K562 (cell line): ENCODE measurements around the gene EFNA5. TPM values are rescaled to one million over a fixed set of nuclear protein-coding genes. Genes with fewer than 3 reads are reported as not detected.

Experiments
- ATAC-seq: fragments of 200-7000 bp; cut with Tn5 transposase; 3 replicates; pipeline ENCODE4 v1.9.1; 2020; ENCODE audit warnings: moderate library complexity
- BruUV-seq: library from RNA; stranded (reverse); fragments of 400-500 nt; replicated peaks from 2 replicates; lab custom pipeline; 2021; lab: Mats Ljungman, UMichigan
- CTCF ChIA-PET: fragments of 300-600 bp; formaldehyde crosslinking; extraction: SDS; loops from one replicate; lab custom pipeline; 2021; ENCODE audit warnings: low intra/inter-chr PET ratio; lab: Yijun Ruan, JAX
- POLR2A ChIA-PET: fragments of 300-600, 350-650 bp; sonication (Branson Sonifier 250); formaldehyde crosslinking; extraction: SDS; loops from one replicate; lab custom pipeline; 2021; ENCODE audit warnings: antibody characterized with exemption, inconsistent platforms; lab: Yijun Ruan, JAX
- DNase-seq, 4 experiments: peaks; one replicate each; pipeline versions ENCODE4 v3.0.0 to v3.0.0-alpha.2; 2011 to 2018; ENCODE audit warnings: low spot score in 3 of 4, mixed read lengths in 3 of 4; ENCODE audit errors: extremely low read depth in 1 of 4
- FAIRE-seq: peaks from 2 replicates; lab custom pipeline; 2011; peaks lifted over from hg19 to GRCh38; lab: Jason Lieb, UNC
- H2AFZ ChIP-seq: 2 replicates; pipeline ENCODE4 v1.6.0; 2011; ENCODE audit warnings: low read depth, low read length, control low read depth, inconsistent platforms
- H3K27ac ChIP-seq: fragments of 200-600 bp; 3 replicates; pipeline ENCODE4 v1.8.0; 2011; ENCODE audit warnings: low read depth, mild to moderate bottlenecking, control low read depth, inconsistent platforms, low read length, moderate library complexity, mixed read lengths; ENCODE audit errors: extremely low read depth
- H3K27me3 ChIP-seq, 2 experiments: fragments of 300-600 bp in 1 of 2; 2 replicates in 1 of 2; 3 replicates in 1 of 2; pipeline versions ENCODE4 v1.6.0 to v1.8.0; 2011; ENCODE audit warnings: inconsistent platforms in 2 of 2, low read length in 2 of 2, mild to moderate bottlenecking in 1 of 2, mixed read lengths in 1 of 2, moderate library complexity in 1 of 2; ENCODE audit not compliant: control insufficient read depth in 2 of 2, insufficient read depth in 2 of 2
- H3K36me3 ChIP-seq: fragments of 300-600 bp; 3 replicates; pipeline ENCODE4 v1.8.0; 2011; ENCODE audit warnings: mild to moderate bottlenecking, low read length, inconsistent platforms; ENCODE audit not compliant: control insufficient read depth, insufficient read depth
- H3K4me1 ChIP-seq, 2 experiments: fragments of 200-600 bp in 1 of 2; replicated peaks in 1 of 2; 2 replicates in 1 of 2; 3 replicates in 1 of 2; pipeline versions ENCODE4 v1.5.1 to v1.8.0; 2011; ENCODE audit warnings: inconsistent platforms in 2 of 2, low read length in 2 of 2, mild to moderate bottlenecking in 1 of 2, mixed read lengths in 1 of 2, moderate library complexity in 1 of 2; ENCODE audit not compliant: control insufficient read depth in 2 of 2, insufficient read depth in 2 of 2
- H3K4me2 ChIP-seq: 2 replicates; pipeline ENCODE4 v1.6.1; 2011; ENCODE audit warnings: low read length, control low read depth, inconsistent platforms, mixed read lengths; ENCODE audit not compliant: insufficient read depth
- H3K4me3 ChIP-seq: fragments of 200-600 bp; sonication (generic), shearing (Covaris generic); 2 replicates; pipeline ENCODE4 v1.5.1; 2016; ENCODE audit warnings: control low read depth, inconsistent platforms
- H3K79me2 ChIP-seq: fragments of 200-600 bp; 3 replicates; pipeline ENCODE4 v1.8.0; 2011; ENCODE audit warnings: low read length, inconsistent platforms; ENCODE audit not compliant: control insufficient read depth, insufficient read depth
- H3K9ac ChIP-seq, 2 experiments: 2 replicates each; pipeline versions ENCODE4 v1.6.0 to v1.6.1; 2011; ENCODE audit warnings: low read depth in 2 of 2, low read length in 2 of 2, control low read depth in 1 of 2, inconsistent platforms in 1 of 2, mild to moderate bottlenecking in 1 of 2, mixed read lengths in 1 of 2; ENCODE audit not compliant: insufficient read depth in 1 of 2
- H3K9me1 ChIP-seq: one replicate; pipeline ENCODE4 v1.6.0; 2011; ENCODE audit warnings: inconsistent platforms, mild to moderate bottlenecking, low read length, moderate library complexity; ENCODE audit not compliant: control insufficient read depth, insufficient read depth
- H3K9me3 ChIP-seq: replicated peaks from 2 replicates; pipeline ENCODE4 v1.5.1; 2011; ENCODE audit warnings: low read depth, low read length, inconsistent platforms; ENCODE audit not compliant: control insufficient read depth, insufficient read depth
- H4K20me1 ChIP-seq: replicated peaks from 2 replicates; pipeline ENCODE4 v1.6.1; 2011; ENCODE audit warnings: low read length, inconsistent platforms, mixed read lengths; ENCODE audit not compliant: control insufficient read depth, insufficient read depth
- HCFC1 ChIP-seq: IDR thresholded peaks from 2 replicates; pipeline ENCODE4 v1.6.1; 2012; ENCODE audit warnings: low read depth, low read length, improper control_type of control experiment
- HMGXB4 ChIP-seq: sonication (generic); formaldehyde crosslinking; IDR thresholded peaks from 2 replicates; pipeline ENCODE4 v1.8.1; 2023; ENCODE audit warnings: mild to moderate bottlenecking, missing genetic modification reagents
- ILF3 ChIP-seq: fragments of 450-650 bp; IDR thresholded peaks from 2 replicates; pipeline ENCODE4 v1.6.1; 2018; ENCODE audit warnings: antibody characterized with exemption, mild to moderate bottlenecking, moderate library complexity, borderline replicate concordance
- WGBS: fragments of 100-300 bp; shearing (Covaris generic); methylation state at CpG from one replicate; pipeline ENCODE4 v1.1.6; 2016; ENCODE audit warnings: low coverage, mixed read lengths; ENCODE audit not compliant: insufficient coverage; ENCODE audit errors: missing lambda C conversion rate; 5-methylcytosine and 5-hydroxymethylcytosine counted together
- in situ Hi-C: fragments of 300-500 bp; cut with MboI; formaldehyde crosslinking; loops from 4 replicates; pipeline ENCODE4 v1.15.0; 2018; ENCODE audit warnings: inconsistent platforms, mixed read lengths
- intact Hi-C: fragments of 100-400 bp; cut with micrococcal nuclease; formaldehyde crosslinking; loops from 2 replicates; pipeline ENCODE4 v1.14.2; 2022
- polyA plus RNA-seq, 8 experiments: library from polyadenylated mRNA; depleted of rRNA in 4 of 8; stranded (reverse) in 5 of 8; unstranded in 3 of 8; fragments of >200 nt; fragmentation: Nextera tagmentation in 2 of 8; fragmentation: Illumina TruSeq in 1 of 8; extraction: Ambion mirVana in 2 of 8; extraction: Trizol in 1 of 8; gene quantifications; 2 replicates each; pipeline versions ENCODE4 v1.2.1 to v1.2.3, GENCODE V29; 2011 to 2014; ENCODE audit warnings: inconsistent platforms in 1 of 8, missing spikeins in 1 of 8
- total RNA-seq, 7 experiments: library from RNA; depleted of rRNA in 6 of 7; stranded (reverse); fragments of >200 nt in 6 of 7; fragmentation: Illumina TruSeq in 2 of 7; extraction: Trizol in 2 of 7; gene quantifications; 2 replicates each; pipeline versions ENCODE4 v1.2.1 to v1.2.3, GENCODE V29; 2011 to 2021; ENCODE audit warnings: low replicate concordance in 1 of 7
- TF ChIP-seq, protein P1 (sequence below): fragments of 450-650 bp; formaldehyde crosslinking; IDR thresholded peaks from 2 replicates; pipeline ENCODE4 v1.4.0; 2020; ENCODE audit warnings: mild to moderate bottlenecking, mixed read lengths
- TF ChIP-seq, protein P2 (sequence below): fragments of 250-450 bp; sonication (Bioruptor Pico); IDR thresholded peaks from 2 replicates; pipeline ENCODE4 v1.4.0; 2020; ENCODE audit warnings: mild to moderate bottlenecking, moderate library complexity, borderline replicate concordance

The EFNA5 gene
- total and polyA plus RNA-seq, 9 of the 15 experiments (the other 6 are each of a cell fraction or from before 2014, with no cell fraction given): 0.20 TPM; not detected in 8

GRCh38 chr5:107463731-107464130, 207.0 kb downstream of the EFNA5 start:
- TF ChIP-seq, protein P1, sequence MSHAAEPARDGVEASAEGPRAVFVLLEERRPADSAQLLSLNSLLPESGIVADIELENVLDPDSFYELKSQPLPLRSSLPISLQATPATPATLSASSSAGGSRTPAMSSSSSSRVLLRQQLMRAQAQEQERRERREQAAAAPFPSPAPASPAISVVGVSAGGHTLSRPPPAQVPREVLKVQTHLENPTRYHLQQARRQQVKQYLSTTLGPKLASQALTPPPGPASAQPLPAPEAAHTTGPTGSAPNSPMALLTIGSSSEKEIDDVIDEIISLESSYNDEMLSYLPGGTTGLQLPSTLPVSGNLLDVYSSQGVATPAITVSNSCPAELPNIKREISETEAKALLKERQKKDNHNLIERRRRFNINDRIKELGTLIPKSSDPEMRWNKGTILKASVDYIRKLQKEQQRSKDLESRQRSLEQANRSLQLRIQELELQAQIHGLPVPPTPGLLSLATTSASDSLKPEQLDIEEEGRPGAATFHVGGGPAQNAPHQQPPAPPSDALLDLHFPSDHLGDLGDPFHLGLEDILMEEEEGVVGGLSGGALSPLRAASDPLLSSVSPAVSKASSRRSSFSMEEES (CRISPR knock-in tag): no peak
- TF ChIP-seq HCFC1 (no peak), ILF3 (no peak), HMGXB4 (no peak)
- TF ChIP-seq, protein P2, sequence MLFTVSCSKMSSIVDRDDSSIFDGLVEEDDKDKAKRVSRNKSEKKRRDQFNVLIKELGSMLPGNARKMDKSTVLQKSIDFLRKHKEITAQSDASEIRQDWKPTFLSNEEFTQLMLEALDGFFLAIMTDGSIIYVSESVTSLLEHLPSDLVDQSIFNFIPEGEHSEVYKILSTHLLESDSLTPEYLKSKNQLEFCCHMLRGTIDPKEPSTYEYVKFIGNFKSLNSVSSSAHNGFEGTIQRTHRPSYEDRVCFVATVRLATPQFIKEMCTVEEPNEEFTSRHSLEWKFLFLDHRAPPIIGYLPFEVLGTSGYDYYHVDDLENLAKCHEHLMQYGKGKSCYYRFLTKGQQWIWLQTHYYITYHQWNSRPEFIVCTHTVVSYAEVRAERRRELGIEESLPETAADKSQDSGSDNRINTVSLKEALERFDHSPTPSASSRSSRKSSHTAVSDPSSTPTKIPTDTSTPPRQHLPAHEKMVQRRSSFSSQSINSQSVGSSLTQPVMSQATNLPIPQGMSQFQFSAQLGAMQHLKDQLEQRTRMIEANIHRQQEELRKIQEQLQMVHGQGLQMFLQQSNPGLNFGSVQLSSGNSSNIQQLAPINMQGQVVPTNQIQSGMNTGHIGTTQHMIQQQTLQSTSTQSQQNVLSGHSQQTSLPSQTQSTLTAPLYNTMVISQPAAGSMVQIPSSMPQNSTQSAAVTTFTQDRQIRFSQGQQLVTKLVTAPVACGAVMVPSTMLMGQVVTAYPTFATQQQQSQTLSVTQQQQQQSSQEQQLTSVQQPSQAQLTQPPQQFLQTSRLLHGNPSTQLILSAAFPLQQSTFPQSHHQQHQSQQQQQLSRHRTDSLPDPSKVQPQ (CRISPR knock-in tag): no peak
- no peaks in the 10 kb centered on the region for H3K79me2 ChIP-seq
- H2AFZ ChIP-seq: no peak overlapping the region
- peaks cover 0 to 6% of the 10 kb centered on the region in 2 experiments; a peak in 1 of 5 replicates for H3K4me1 ChIP-seq
- FAIRE-seq (no peak), DNase-seq (no peak), ATAC-seq (no peak)
- H3K27ac ChIP-seq: no peak overlapping the region
- in situ Hi-C loops: no loop called here
- intact Hi-C loops: no loop called here
- no peaks in the 10 kb centered on the region for H3K9me1 ChIP-seq
- H3K4me3 ChIP-seq: no peak overlapping the region
- H3K9ac ChIP-seq: no peak overlapping the region
- no peaks in the 10 kb centered on the region for H3K9me3 ChIP-seq
- no TSS peak for BruUV-seq
- no peaks in the 10 kb centered on the region for H4K20me1 ChIP-seq
- no peaks in the 10 kb centered on the region for H3K36me3 ChIP-seq
- 7% methylated on average over 1 of the region's 1 CpG for WGBS
- H3K4me2 ChIP-seq: no peak overlapping the region
- H3K27me3 ChIP-seq: no peaks in the 10 kb centered on the region
- ChIA-PET CTCF (no interaction called here), POLR2A (no interaction called here)
